ENCODE results near the gene TM4SF1. TPM values are rescaled to one million over a fixed set of nuclear protein-coding genes. Genes with fewer than 3 reads are reported as not detected.
"Not testable (repeated sequence)": the region's sequence is repeated elsewhere in the genome, so short reads cannot be mapped to it uniquely, and the experiment has no call there.

The TM4SF1 gene
- total RNA-seq, 2 donors from 2014 or later: 0.83 TPM; not detected in 1

GRCh38 chr3:149339931-149340309 lies 37.5 kb downstream of the TM4SF1 start:
- Mint-ChIP-seq H3K27me3 (peaks cover 34% of the 10 kb centered on the region), H3K4me1 (peaks cover 3% of the 10 kb centered on the region), H3K36me3 (ENCODE audit: low read depth) (no peaks in the 10 kb centered on the region), H3K4me3 (no peak overlapping the region), H3K27ac (no peak overlapping the region)
- H3K9me3 ChIP-seq (ENCODE audit: control insufficient read depth, low read length, poor library complexity, severe bottlenecking): no peaks in the 10 kb centered on the region
- ATAC-seq (no peak), DNase-seq (no peak)

- H3K27ac Mint-ChIP-seq; DNase-seq; ATAC-seq; H3K4me1 Mint-ChIP-seq; H3K36me3 Mint-ChIP-seq (ENCODE audit: low read depth); H3K4me3 Mint-ChIP-seq; H3K9me3 ChIP-seq (ENCODE audit: control insufficient read depth, low read length, poor library complexity, severe bottlenecking): not testable (repeated sequence)
- peaks cover 35% of the 10 kb centered on the region for H3K27me3 Mint-ChIP-seq
Observed at GRCh38 chr3:149337486-149337885, 40.0 kb downstream of the TM4SF1 start.

- H3K9me3 ChIP-seq (ENCODE audit: control insufficient read depth, low read length, poor library complexity, severe bottlenecking): no peaks in the 10 kb centered on the region
- peaks cover 34% of the 10 kb centered on the region for H3K27me3 Mint-ChIP-seq
- DNase-seq (no peak), ATAC-seq (no peak)
- H3K27ac Mint-ChIP-seq: no peak overlapping the region
- no peaks in the 10 kb centered on the region for H3K4me1 Mint-ChIP-seq
- no peak overlapping the region for H3K4me3 Mint-ChIP-seq
- peaks cover 3% of the 10 kb centered on the region for H3K36me3 Mint-ChIP-seq (ENCODE audit: low read depth)
Observed at GRCh38 chr3:149336925-149337324, 40.5 kb downstream of the TM4SF1 start.

GRCh38 chr3:149333176-149333859 lies 44.1 kb downstream of the TM4SF1 start, which contains the start of gene TM4SF18:
TSS of gene TM4SF18 (minus strand) at chr3:149333636. CDS start at chr3:149333382, 254 bp downstream.
- H3K36me3 Mint-ChIP-seq (ENCODE audit: low read depth): peaks cover 3% of the 10 kb centered on the region
- no peak within 1 kb of the TSS for H3K4me3 Mint-ChIP-seq
- peaks cover 23% of the 10 kb centered on the region for H3K27me3 Mint-ChIP-seq
- no peaks in the 10 kb centered on the region for H3K4me1 Mint-ChIP-seq
- H3K9me3 ChIP-seq (ENCODE audit: control insufficient read depth, low read length, poor library complexity, severe bottlenecking): no peaks in the 10 kb centered on the region
- ATAC-seq: no peak
- DNase-seq: no peak
- no peak within 1 kb of the TSS for H3K27ac Mint-ChIP-seq

GRCh38 chr3:149332771-149333170 lies 44.7 kb downstream of the TM4SF1 start:
- H3K4me3 Mint-ChIP-seq: no peak overlapping the region
- peaks cover 3% of the 10 kb centered on the region for H3K36me3 Mint-ChIP-seq (ENCODE audit: low read depth)
- peaks cover 23% of the 10 kb centered on the region for H3K27me3 Mint-ChIP-seq
- no peak overlapping the region for H3K27ac Mint-ChIP-seq
- ATAC-seq: no peak
- no peaks in the 10 kb centered on the region for H3K9me3 ChIP-seq (ENCODE audit: control insufficient read depth, low read length, poor library complexity, severe bottlenecking)
- DNase-seq: no peak
- H3K4me1 Mint-ChIP-seq: no peaks in the 10 kb centered on the region

GRCh38 chr3:149332227-149332765 lies 45.2 kb downstream of the TM4SF1 start:
- H3K9me3 ChIP-seq (ENCODE audit: control insufficient read depth, low read length, poor library complexity, severe bottlenecking): no peaks in the 10 kb centered on the region
- Mint-ChIP-seq H3K27me3 (peaks cover 28% of the 10 kb centered on the region), H3K36me3 (ENCODE audit: low read depth) (peaks cover 3% of the 10 kb centered on the region), H3K27ac (no peak overlapping the region), H3K4me3 (no peak overlapping the region), H3K4me1 (no peaks in the 10 kb centered on the region)
- DNase-seq (no peak), ATAC-seq (no peak)

- Mint-ChIP-seq H3K27ac (no peak overlapping the region), H3K36me3 (ENCODE audit: low read depth) (peaks cover 3% of the 10 kb centered on the region), H3K4me3 (no peak overlapping the region), H3K4me1 (no peaks in the 10 kb centered on the region), H3K27me3 (peaks cover 37% of the 10 kb centered on the region)
- ATAC-seq (no peak), DNase-seq (no peak)
- H3K9me3 ChIP-seq (ENCODE audit: control insufficient read depth, low read length, poor library complexity, severe bottlenecking): no peaks in the 10 kb centered on the region
Observed at GRCh38 chr3:149331396-149331795, 46.1 kb downstream of the TM4SF1 start.

- Mint-ChIP-seq H3K36me3 (ENCODE audit: low read depth) (peaks cover 3% of the 10 kb centered on the region), H3K27ac (no peak overlapping the region), H3K4me3 (no peak overlapping the region), H3K27me3 (peaks cover 40% of the 10 kb centered on the region), H3K4me1 (no peaks in the 10 kb centered on the region)
- no peak for DNase-seq
- no peak for ATAC-seq
- no peaks in the 10 kb centered on the region for H3K9me3 ChIP-seq (ENCODE audit: control insufficient read depth, low read length, poor library complexity, severe bottlenecking)
Observed at GRCh38 chr3:149330609-149331331, 46.7 kb downstream of the TM4SF1 start.

- Mint-ChIP-seq H3K27me3 (peaks cover 44% of the 10 kb centered on the region), H3K27ac (no peak overlapping the region), H3K4me3 (no peak overlapping the region), H3K36me3 (ENCODE audit: low read depth) (no peaks in the 10 kb centered on the region), H3K4me1 (no peaks in the 10 kb centered on the region)
- no peaks in the 10 kb centered on the region for H3K9me3 ChIP-seq (ENCODE audit: control insufficient read depth, low read length, poor library complexity, severe bottlenecking)
- DNase-seq (no peak), ATAC-seq (no peak)
Observed at GRCh38 chr3:149327156-149327555, 50.3 kb downstream of the TM4SF1 start.

GRCh38 chr3:149325581-149325980 lies 51.9 kb downstream of the TM4SF1 start:
- H3K27me3 Mint-ChIP-seq: peaks cover 38% of the 10 kb centered on the region
- H3K9me3 ChIP-seq (ENCODE audit: control insufficient read depth, low read length, poor library complexity, severe bottlenecking): no peaks in the 10 kb centered on the region
- DNase-seq (no peak), ATAC-seq (no peak)
- H3K4me3 Mint-ChIP-seq: no peak overlapping the region
- no peaks in the 10 kb centered on the region for H3K4me1 Mint-ChIP-seq
- H3K36me3 Mint-ChIP-seq (ENCODE audit: low read depth): no peaks in the 10 kb centered on the region
- H3K27ac Mint-ChIP-seq: no peak overlapping the region

GRCh38 chr3:149324332-149324731 lies 53.1 kb downstream of the TM4SF1 start:
- Mint-ChIP-seq H3K4me1 (no peaks in the 10 kb centered on the region), H3K4me3 (no peak overlapping the region), H3K36me3 (ENCODE audit: low read depth) (no peaks in the 10 kb centered on the region), H3K27me3 (peaks cover 31% of the 10 kb centered on the region), H3K27ac (no peak overlapping the region)
- DNase-seq (no peak), ATAC-seq (no peak)
- H3K9me3 ChIP-seq (ENCODE audit: control insufficient read depth, low read length, poor library complexity, severe bottlenecking): no peaks in the 10 kb centered on the region

- Mint-ChIP-seq H3K27me3 (peaks cover 20% of the 10 kb centered on the region), H3K4me1 (no peaks in the 10 kb centered on the region), H3K27ac (no peak overlapping the region), H3K4me3 (no peak overlapping the region), H3K36me3 (ENCODE audit: low read depth) (no peaks in the 10 kb centered on the region)
- DNase-seq (no peak), ATAC-seq (no peak)
- H3K9me3 ChIP-seq (ENCODE audit: control insufficient read depth, low read length, poor library complexity, severe bottlenecking): no peaks in the 10 kb centered on the region
Observed at GRCh38 chr3:149321640-149322039, 55.8 kb downstream of the TM4SF1 start.

GRCh38 chr3:149321136-149321535 lies 56.3 kb downstream of the TM4SF1 start:
- DNase-seq (no peak), ATAC-seq (no peak)
- H3K27me3 Mint-ChIP-seq: peaks cover 19% of the 10 kb centered on the region
- H3K4me3 Mint-ChIP-seq: no peak overlapping the region
- no peaks in the 10 kb centered on the region for H3K4me1 Mint-ChIP-seq
- H3K36me3 Mint-ChIP-seq (ENCODE audit: low read depth): no peaks in the 10 kb centered on the region
- H3K27ac Mint-ChIP-seq: no peak overlapping the region
- no peaks in the 10 kb centered on the region for H3K9me3 ChIP-seq (ENCODE audit: control insufficient read depth, low read length, poor library complexity, severe bottlenecking)
